Breast epithelium (tissue), 3 donors: ENCODE measurements around the gene FBL.

ENCODE experiments used
- POLR2A ChIP-seq: fragments of 450-650 bp; IDR thresholded peaks from one replicate; pipeline ENCODE4 v1.6.1; 2016; ENCODE audit warnings: antibody characterized with exemption, mild to moderate bottlenecking, moderate library complexity
- TF ChIP-seq, protein P1 (sequence below), 3 donors: fragments of 450-650 bp; IDR thresholded peaks; one replicate each; pipeline ENCODE4 v1.5.1; 2016 to 2017; ENCODE audit warnings: antibody characterized with exemption in 3 of 3, mild to moderate bottlenecking in 3 of 3, moderate library complexity in 3 of 3

DNA sequence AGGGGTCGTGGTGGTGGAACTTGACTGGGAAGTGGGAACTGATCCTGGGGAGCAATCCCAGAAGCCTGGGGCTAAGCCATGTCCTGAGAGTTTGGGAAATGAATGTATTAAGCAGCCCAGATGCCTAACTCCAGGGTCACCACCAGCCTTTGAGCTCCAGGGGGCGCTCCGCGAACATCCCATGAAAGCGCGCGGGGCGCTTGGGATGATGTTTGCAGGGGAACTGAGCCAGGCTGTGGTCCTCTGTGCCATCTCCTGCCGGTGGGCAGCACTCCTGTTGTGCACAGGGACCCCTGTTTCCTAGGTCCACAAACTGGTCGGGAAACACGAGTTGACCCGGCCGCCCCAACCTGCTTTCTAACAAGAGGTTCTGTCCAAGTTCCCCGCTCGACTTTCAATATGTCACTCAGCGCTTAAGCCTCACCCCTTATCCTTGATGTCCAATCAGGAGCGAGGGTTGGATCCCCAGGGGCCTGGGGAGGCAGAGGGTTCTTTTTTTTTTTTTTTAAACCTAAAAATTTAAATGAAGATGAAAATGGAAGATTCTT lies 53.1 kb downstream of the FBL start:
- TF ChIP-seq POLR2A = no peak
- TF ChIP-seq, protein P1, sequence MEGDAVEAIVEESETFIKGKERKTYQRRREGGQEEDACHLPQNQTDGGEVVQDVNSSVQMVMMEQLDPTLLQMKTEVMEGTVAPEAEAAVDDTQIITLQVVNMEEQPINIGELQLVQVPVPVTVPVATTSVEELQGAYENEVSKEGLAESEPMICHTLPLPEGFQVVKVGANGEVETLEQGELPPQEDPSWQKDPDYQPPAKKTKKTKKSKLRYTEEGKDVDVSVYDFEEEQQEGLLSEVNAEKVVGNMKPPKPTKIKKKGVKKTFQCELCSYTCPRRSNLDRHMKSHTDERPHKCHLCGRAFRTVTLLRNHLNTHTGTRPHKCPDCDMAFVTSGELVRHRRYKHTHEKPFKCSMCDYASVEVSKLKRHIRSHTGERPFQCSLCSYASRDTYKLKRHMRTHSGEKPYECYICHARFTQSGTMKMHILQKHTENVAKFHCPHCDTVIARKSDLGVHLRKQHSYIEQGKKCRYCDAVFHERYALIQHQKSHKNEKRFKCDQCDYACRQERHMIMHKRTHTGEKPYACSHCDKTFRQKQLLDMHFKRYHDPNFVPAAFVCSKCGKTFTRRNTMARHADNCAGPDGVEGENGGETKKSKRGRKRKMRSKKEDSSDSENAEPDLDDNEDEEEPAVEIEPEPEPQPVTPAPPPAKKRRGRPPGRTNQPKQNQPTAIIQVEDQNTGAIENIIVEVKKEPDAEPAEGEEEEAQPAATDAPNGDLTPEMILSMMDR (IDR thresholded peaks at IDR 0.05) = peak; percentile 50 to 90 (median 80)
